Loucy (cell line): Measurements from ENCODE around the gene SMURF1.

ENCODE experiments used
- H2AFZ ChIP-seq: fragments of 200-600 bp; sonication (generic); 2 replicates; pipeline ENCODE4 v1.6.0; 2016; ENCODE audit warnings: antibody characterized with exemption, mild to moderate bottlenecking, low read length, moderate library complexity
- H3F3A ChIP-seq: fragments of 200-600 bp; 2 replicates; pipeline ENCODE4 v1.6.0; 2016; ENCODE audit warnings: antibody characterized with exemption, low read depth, mild to moderate bottlenecking
- H3K27me3 ChIP-seq: fragments of 200-600 bp; sonication (generic); 2 replicates; pipeline ENCODE4 v1.6.1; 2014; ENCODE audit warnings: low read length, mild to moderate bottlenecking; ENCODE audit not compliant: insufficient read depth, poor library complexity, severe bottlenecking
- H3K36me3 ChIP-seq: fragments of 200-600 bp; sonication (generic); 2 replicates; pipeline ENCODE4 v1.6.1; 2016; ENCODE audit warnings: low read length; ENCODE audit not compliant: insufficient read depth
- H3K4me1 ChIP-seq: fragments of 200-600 bp; sonication (generic); 2 replicates; pipeline ENCODE4 v1.5.1; 2014; ENCODE audit warnings: low read length, mild to moderate bottlenecking; ENCODE audit not compliant: insufficient read depth, poor library complexity, severe bottlenecking
- H3K4me2 ChIP-seq: fragments of 200-600 bp; sonication (generic); 2 replicates; pipeline ENCODE4 v1.6.0; 2014; ENCODE audit warnings: antibody characterized with exemption, low read length, low read depth, mild to moderate bottlenecking; ENCODE audit not compliant: poor library complexity, severe bottlenecking
- H3K4me3 ChIP-seq: fragments of 200-600 bp; sonication (generic); 2 replicates; pipeline ENCODE4 v1.5.1; 2014; ENCODE audit warnings: low read length, mild to moderate bottlenecking, mixed read lengths; ENCODE audit not compliant: poor library complexity, severe bottlenecking
- H3K79me2 ChIP-seq: fragments of 200-600 bp; sonication (generic); 2 replicates; pipeline ENCODE4 v1.6.1; 2014; ENCODE audit warnings: low read length; ENCODE audit not compliant: insufficient read depth
- H3K9ac ChIP-seq: fragments of 200-600 bp; sonication (generic); 2 replicates; pipeline ENCODE4 v1.6.0; 2014; ENCODE audit warnings: mild to moderate bottlenecking, low read depth, low read length, moderate library complexity; ENCODE audit not compliant: poor library complexity, severe bottlenecking
- H3K9me2 ChIP-seq: fragments of 200-600 bp; sonication (generic); replicated peaks from 2 replicates; pipeline ENCODE4 v1.6.1; 2016; ENCODE audit warnings: low read depth, low read length, mixed read lengths
- H3K9me3 ChIP-seq: fragments of 200-600 bp; sonication (generic); 2 replicates; pipeline ENCODE4 v1.6.1; 2014; ENCODE audit warnings: mild to moderate bottlenecking, antibody characterized with exemption, low read length, low read depth; ENCODE audit not compliant: insufficient read depth
- H4K20me1 ChIP-seq: fragments of 200-600 bp; sonication (generic); 2 replicates; pipeline ENCODE4 v1.6.0; 2014; ENCODE audit warnings: antibody characterized with exemption, low read length, mild to moderate bottlenecking; ENCODE audit not compliant: insufficient read depth, poor library complexity, severe bottlenecking
- EZH2phosphoT487 ChIP-seq: fragments of 200-600 bp; IDR thresholded peaks from 2 replicates; pipeline ENCODE4 v1.6.1; 2018; ENCODE audit warnings: antibody characterized with exemption, mild to moderate bottlenecking, moderate library complexity, borderline replicate concordance
- TF ChIP-seq, protein P1 (sequence below): fragments of 200-600 bp; sonication (generic); conservative IDR thresholded peaks from 2 replicates; pipeline ENCODE4 v1.5.1; 2014; ENCODE audit warnings: mild to moderate bottlenecking, antibody characterized with exemption, low read length

Gene SMURF1

DNA sequence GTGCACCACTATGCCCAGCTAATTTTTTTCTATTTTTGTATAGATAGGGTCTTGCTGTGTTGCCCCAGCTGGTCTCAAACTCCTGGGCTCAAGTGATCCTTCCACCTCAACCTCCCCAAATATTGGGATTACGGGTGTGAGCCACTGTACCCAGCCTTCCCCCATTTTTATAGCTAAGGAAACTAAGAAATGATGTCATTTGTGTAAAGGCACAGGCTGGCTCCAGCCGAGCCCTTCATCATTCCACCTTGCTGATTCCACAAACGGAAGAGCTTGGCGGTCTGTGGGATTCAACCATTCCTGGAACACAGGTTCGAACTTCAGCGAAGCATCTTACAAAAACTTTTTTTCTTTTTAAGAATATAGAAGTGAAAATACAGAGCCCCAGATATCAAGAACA lies 14.4 kb downstream of the SMURF1 start:
- Histone ChIP-seq H3K4me3 (no peak overlapping the region), H2AFZ (no peak overlapping the region), H3K36me3 (no peaks in the 10 kb centered on the region), H3K9ac (no peak overlapping the region), H3K4me1 (peaks cover 3% of the 10 kb centered on the region), H3K79me2 (peaks cover 94% of the 10 kb centered on the region), H4K20me1 (peaks cover 52% of the 10 kb centered on the region), H3F3A (no peaks in the 10 kb centered on the region), H3K4me2 (no peak overlapping the region), H3K9me3 (no peaks in the 10 kb centered on the region), H3K27me3 (no peaks in the 10 kb centered on the region), H3K9me2 (no peaks in the 10 kb centered on the region)
- TF ChIP-seq, protein P1, sequence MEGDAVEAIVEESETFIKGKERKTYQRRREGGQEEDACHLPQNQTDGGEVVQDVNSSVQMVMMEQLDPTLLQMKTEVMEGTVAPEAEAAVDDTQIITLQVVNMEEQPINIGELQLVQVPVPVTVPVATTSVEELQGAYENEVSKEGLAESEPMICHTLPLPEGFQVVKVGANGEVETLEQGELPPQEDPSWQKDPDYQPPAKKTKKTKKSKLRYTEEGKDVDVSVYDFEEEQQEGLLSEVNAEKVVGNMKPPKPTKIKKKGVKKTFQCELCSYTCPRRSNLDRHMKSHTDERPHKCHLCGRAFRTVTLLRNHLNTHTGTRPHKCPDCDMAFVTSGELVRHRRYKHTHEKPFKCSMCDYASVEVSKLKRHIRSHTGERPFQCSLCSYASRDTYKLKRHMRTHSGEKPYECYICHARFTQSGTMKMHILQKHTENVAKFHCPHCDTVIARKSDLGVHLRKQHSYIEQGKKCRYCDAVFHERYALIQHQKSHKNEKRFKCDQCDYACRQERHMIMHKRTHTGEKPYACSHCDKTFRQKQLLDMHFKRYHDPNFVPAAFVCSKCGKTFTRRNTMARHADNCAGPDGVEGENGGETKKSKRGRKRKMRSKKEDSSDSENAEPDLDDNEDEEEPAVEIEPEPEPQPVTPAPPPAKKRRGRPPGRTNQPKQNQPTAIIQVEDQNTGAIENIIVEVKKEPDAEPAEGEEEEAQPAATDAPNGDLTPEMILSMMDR = no peak
- TF ChIP-seq EZH2phosphoT487 = no peak

DNA sequence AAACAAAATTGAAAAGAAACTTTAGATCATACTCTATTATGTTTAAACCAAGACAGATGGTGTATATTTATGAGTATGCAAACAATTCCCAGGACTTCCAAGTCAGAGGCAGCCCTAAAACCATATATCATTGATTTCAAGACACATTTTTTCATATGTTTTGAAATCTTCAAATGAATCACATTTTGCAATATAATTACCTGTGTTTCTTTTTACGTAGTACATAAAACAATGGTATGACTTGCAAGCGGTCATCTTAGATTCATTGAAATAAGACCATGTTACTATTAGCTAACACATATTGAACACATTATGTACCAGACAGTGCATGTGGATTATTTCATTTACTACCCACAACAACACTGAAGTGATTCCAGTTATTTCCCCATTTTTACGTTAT lies 14.9 kb downstream of the SMURF1 start:
- H3K4me1 ChIP-seq = peaks cover 3% of the 10 kb centered on the region

DNA sequence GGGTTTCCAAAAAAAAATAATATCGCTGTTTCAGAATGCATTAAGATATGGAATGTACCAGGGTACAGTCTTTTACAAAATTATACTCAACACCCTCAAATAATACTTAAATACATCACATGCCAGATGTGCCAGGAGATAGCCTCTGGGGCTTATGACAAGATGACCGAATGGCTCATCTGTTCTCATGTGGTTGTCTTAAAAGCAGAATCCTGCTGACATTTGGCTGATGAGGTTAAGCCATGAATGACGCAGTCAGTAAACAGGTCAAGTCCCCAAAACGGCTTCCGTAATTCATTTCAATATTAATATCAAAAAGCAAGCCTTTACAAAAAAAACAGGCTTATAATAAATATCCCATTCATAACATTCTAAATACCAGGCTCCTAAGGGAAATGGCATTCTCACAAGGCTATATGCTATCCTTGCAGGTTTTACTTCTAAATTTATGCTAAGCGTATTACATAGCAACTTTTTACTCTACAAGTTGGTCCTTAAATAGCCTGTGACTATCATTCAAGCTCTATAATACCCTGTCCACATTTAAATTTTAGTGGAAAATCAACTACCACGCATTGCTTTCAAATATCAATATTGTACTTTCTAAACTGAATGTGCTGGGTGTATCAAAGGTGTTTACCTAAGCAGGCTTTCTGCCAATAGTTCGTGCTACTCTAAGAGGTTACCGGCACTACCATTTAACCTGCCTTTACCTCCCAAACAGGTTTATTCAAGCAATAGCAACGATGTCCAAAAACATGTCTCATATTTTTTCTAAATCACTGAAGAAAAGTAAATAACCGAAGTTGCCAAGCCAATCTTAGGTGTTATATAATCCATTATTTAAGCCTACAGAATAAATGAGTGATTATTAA lies 15.6 kb downstream of the SMURF1 start:
- Histone ChIP-seq H2AFZ (no peak overlapping the region), H3K9ac (no peak overlapping the region), H3K27me3 (no peaks in the 10 kb centered on the region), H3K9me3 (no peaks in the 10 kb centered on the region), H3K4me1 (peaks cover 9% of the 10 kb centered on the region), H4K20me1 (peaks cover 58% of the 10 kb centered on the region), H3K36me3 (no peaks in the 10 kb centered on the region), H3K4me3 (no peak overlapping the region), H3K9me2 (no peaks in the 10 kb centered on the region), H3K79me2 (peaks cover 94% of the 10 kb centered on the region), H3F3A (no peaks in the 10 kb centered on the region), H3K4me2 (no peak overlapping the region)
- TF ChIP-seq, protein P1 = no peak
- TF ChIP-seq EZH2phosphoT487 = no peak

More for the DNA sequence above, 14.9 kb downstream of the SMURF1 start:
- H2AFZ ChIP-seq = no peak overlapping the region
- H3K9me2 ChIP-seq = no peaks in the 10 kb centered on the region
- no peak overlapping the region for H3K4me3 ChIP-seq
- no peak overlapping the region for H3K4me2 ChIP-seq
- H3F3A ChIP-seq = no peaks in the 10 kb centered on the region
- H3K9ac ChIP-seq = no peak overlapping the region
- H3K9me3 ChIP-seq = no peaks in the 10 kb centered on the region
- no peaks in the 10 kb centered on the region for H3K27me3 ChIP-seq
- H3K79me2 ChIP-seq = peaks cover 94% of the 10 kb centered on the region
- no peaks in the 10 kb centered on the region for H3K36me3 ChIP-seq
- peaks cover 53% of the 10 kb centered on the region for H4K20me1 ChIP-seq
- TF ChIP-seq, protein P1 = no peak
